22Rv1 (cell line): ENCODE measurements around the gene YKT6.

Source experiments
- H3K27ac ChIP-seq: fragments of 450-650 bp; 2 replicates; pipeline ENCODE4 v1.5.1; 2017
- ZFX ChIP-seq: fragments of 450-650 bp; IDR thresholded peaks from 2 replicates; pipeline ENCODE4 v1.6.1; 2017; ENCODE audit warnings: antibody characterized with exemption, borderline replicate concordance
- TF ChIP-seq, protein P1 (sequence below): fragments of 450-650 bp; IDR thresholded peaks from 2 replicates; pipeline ENCODE4 v1.5.1; 2017; ENCODE audit warnings: mild to moderate bottlenecking

YKT6 gene

DNA sequence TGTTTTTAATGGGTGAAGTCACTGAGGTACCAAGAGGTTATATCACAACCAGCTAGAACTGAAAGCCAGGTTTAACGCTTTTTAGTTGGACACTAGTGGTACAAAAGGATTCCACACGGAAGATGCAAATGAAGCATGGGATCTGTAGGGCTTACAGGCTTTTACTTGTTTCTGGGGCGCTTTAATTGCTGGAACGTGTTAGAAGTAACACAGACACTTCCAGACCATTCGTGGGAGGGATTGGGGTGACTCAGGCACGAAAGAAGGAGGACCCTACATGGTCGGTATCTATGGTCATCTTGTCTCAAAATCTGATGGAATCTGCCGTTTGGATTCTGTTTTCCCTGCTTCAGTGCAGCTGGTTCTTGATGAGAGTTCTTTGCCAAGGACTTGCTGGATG, 1.0 kb downstream of the YKT6 start:
- TF ChIP-seq, protein P1, sequence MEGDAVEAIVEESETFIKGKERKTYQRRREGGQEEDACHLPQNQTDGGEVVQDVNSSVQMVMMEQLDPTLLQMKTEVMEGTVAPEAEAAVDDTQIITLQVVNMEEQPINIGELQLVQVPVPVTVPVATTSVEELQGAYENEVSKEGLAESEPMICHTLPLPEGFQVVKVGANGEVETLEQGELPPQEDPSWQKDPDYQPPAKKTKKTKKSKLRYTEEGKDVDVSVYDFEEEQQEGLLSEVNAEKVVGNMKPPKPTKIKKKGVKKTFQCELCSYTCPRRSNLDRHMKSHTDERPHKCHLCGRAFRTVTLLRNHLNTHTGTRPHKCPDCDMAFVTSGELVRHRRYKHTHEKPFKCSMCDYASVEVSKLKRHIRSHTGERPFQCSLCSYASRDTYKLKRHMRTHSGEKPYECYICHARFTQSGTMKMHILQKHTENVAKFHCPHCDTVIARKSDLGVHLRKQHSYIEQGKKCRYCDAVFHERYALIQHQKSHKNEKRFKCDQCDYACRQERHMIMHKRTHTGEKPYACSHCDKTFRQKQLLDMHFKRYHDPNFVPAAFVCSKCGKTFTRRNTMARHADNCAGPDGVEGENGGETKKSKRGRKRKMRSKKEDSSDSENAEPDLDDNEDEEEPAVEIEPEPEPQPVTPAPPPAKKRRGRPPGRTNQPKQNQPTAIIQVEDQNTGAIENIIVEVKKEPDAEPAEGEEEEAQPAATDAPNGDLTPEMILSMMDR, result no peak
- no peak for TF ChIP-seq ZFX
- H3K27ac ChIP-seq, result peak overlapping the region; percentile 61; the same call in 1 of the 2 replicates

DNA sequence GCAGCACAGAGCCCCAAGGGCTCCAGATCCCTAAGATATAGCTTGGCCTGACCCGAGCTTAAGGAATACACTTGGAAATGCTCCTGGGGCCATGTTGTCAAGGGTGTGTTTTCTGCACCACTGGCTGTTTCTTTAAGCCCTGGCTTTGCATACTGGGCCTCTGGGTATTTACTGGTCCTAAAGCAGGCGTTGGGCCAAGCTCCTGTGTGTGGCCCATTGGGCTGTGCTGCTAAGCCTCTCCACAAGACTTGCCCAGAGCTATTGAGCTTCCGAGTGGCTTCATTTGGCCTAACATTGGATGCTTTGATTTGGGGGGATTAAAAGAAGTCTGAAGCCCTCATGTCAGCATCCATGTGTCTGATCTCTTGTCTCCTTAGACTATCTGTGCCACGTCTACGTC, 5.2 kb downstream of the YKT6 start:
- H3K27ac ChIP-seq, result no peak overlapping the region
- TF ChIP-seq, protein P1, result no peak
- no peak for TF ChIP-seq ZFX

DNA sequence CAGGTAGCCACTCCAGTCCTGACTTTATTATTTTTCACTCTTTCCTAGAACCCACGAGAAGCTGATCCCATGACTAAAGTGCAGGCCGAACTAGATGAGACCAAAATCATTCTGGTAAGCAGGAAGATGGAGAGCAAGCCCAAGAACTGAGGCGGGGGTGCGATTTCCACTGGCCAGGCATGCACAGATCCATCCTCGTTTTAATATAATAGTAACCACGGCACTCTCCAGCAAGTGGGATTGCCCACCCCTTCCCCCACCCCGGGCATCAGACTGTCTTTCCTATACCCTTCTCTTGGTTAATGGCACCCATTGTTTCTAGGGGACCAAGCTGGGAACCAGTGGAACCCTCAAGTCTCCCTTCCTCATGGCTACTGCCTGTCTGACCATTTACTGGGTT, 7.3 kb downstream of the YKT6 start:
- TF ChIP-seq ZFX, result no peak
- TF ChIP-seq, protein P1, result no peak
- no peak overlapping the region for H3K27ac ChIP-seq

DNA sequence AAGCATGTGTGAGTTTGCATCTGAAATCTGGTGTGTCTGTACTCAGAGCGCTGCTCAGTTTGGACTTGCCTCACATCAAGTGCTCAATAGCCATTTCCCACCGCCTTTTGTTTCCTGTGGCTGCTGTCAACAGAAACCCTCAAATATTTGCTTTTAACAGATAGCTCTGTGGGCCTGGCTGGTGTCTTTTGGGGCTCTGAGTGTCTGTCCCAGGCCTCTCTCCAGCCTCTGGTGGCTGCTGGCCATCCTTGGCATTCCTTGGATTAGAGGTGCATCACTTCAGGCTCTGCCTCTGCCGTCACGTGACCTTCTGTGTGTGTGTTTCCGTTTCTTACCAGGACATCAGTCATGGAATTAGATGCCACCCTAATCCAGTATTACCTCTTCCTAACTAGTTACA, 9.3 kb downstream of the YKT6 start:
- TF ChIP-seq ZFX, result no peak
- TF ChIP-seq, protein P1, result no peak
- H3K27ac ChIP-seq, result no peak overlapping the region

DNA sequence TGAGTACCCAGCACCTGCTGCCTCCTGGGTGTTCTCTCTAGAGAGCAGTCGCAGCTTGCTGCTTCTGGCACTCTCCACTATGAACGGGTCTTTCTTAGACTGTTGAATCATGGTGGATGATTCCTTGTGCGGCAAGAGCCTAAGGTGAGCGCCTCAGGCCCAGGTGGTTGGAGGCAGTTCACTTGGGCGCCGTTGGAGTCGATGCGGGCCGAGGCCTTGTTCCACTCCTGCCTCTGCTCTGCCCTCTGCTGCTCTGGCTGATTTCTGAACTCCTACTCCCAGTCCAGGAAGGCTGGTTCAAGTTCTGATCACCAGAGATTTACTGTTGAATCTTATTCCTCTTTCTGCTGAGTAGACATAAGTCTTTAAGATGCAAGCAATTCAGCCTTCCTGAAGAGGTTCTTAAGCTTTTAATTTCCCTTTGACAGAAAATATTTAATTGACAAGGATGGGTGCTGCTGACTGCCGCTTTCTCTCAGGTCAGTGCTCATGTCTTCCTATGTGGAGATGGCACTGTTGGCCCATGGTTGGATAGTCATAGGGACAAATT, 10.4 kb downstream of the YKT6 start:
- no peak for TF ChIP-seq ZFX
- TF ChIP-seq, protein P1, result no peak
- H3K27ac ChIP-seq, result no peak overlapping the region

DNA sequence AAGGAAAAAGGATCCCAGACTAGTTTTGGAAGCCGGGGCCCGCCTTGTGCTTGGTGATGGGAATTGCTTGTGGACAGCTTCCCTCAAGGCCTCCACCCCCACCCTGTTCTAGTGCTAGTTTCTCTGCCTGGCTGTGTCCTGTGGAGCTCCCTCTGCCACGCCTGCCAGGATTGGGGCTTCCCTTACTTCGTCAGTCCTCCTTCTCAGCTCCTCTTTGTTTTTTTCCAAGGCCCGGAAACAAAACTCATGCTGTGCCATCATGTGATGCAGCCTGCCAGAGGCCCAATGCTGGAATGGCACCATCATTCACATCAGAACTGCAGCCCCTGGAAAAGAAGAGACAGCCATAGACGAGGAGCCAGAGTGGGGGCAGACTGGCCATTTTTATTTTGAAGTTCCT, 11.2 kb downstream of the YKT6 start:
- TF ChIP-seq, protein P1, result no peak
- no peak for TF ChIP-seq ZFX
- H3K27ac ChIP-seq, result no peak overlapping the region

DNA sequence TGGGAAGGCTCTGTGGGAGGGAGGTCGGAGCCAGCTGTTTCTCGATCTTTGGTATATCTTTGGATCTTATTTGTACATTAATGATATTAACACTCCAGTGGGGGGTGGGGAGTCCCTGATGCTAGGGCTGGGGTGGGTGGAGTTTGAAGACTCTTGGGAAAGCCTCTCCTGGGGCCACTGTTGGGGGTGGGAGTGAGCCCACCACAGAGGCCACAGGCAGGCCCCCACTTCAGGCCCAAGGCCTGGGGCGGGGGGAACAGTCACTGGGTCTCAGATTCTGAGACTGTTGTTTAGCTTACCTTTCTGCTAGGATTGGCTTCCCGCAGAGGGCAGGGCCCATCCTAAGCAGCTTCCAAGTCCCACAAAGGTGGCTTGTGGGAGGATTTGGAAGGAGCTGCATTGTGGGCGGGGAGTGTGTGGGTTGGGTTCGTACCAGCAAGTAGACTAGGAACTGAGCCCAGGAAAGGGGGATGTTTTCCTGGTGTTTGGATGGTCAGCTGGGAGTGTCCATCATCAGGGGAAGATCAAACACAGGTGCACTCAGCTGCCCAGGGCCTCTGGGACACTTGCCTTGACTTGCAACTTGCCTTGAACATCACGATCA, 11.9 kb downstream of the YKT6 start:
- TF ChIP-seq, protein P1, result no peak
- TF ChIP-seq ZFX, result no peak
- H3K27ac ChIP-seq, result no peak overlapping the region
